ENCODE measurements around the gene NEK1.

GRCh38 chr4:169460081-169460480 is 152.3 kb downstream of the NEK1 start:
- TF ChIP-seq CTCF (conservative IDR thresholded peaks at IDR 0.05; ENCODE audit: low read length) = no peak
- no peak for TF ChIP-seq EZH2phosphoT487 (IDR thresholded peaks at IDR 0.05; ENCODE audit: borderline replicate concordance, low read depth, low read length)
